Muscle of back (tissue), 11 donors: ENCODE measurements around the gene GRIN2A. TPM values are rescaled to one million over a fixed set of nuclear protein-coding genes. Genes with fewer than 3 reads are reported as not detected.

Experiments
- DNase-seq, 3 donors: peaks; one replicate each; pipeline versions ENCODE4 v3.0.0 to v3.0.0-alpha.2; 2013
- polyA plus RNA-seq, 10 donors: library from polyadenylated mRNA; unstranded; fragments of 120-200 nt; gene quantifications; one replicate each; pipeline ENCODE4 v1.2.1, GENCODE V29; 2013; ENCODE audit not compliant: insufficient read length in 10 of 10

GRIN2A gene
- polyA plus RNA-seq, 10 donors = 0.22 to 0.66 (median 0.34) TPM

DNA sequence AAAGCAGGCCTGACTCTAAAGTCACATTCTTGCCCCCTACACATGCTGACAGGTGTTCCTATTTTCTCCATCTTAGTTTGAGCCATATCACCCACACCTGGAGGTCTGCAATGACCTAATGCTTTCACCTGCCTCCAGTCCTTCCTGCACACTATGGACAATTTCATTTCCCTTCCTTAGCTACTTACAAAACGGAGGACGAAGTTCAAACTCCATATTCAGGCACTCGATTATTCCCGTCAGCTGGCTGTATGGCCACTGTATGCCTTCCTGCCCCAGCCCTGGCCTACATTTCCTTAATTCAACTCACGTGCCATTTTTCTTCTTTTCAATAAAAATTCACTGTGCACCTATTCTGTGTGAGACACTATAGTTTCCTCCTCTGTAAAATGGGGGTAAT, 44.9 kb downstream of the GRIN2A start:
- DNase-seq = no peak

DNA sequence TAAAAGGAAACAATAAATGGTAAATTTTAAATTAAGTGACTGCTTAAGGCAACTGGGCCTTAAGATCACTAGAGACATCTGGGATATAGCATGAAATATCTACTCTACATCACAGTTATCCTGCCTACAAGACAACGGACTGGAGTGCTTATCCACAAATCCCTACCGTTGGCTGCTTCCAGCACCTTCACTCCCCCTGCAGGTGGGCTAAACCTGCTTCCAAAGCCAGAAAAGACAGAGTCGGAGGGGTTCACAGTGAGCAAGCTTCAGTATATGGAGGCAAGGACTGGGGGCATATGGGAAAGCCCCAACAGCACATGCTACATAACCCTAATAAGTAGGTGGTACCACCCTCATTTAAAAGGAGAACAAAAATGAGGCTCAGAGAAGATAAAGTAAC, 45.3 kb downstream of the GRIN2A start:
- no peak for DNase-seq

DNA sequence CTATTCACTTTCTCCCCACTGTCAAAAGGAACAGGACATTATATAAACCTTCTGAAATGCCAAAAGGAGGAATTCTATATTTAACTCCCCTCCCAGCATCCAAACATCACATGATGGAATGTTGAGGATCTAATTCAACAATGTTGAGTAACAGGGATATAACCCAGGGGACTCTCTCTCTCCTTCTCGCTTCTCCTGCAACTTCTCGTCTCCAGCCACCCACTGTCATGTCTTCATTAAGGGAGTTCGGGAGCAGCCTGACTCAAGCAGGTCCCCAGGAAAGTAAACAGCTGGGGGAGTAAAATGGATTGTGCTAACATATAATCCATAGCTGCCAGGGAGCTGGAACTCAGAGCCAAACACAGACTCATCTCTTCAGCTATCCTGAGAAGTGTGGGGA, 51.7 kb downstream of the GRIN2A start:
- DNase-seq = peak in 2 of 3 donors; percentile 8 to 18

DNA sequence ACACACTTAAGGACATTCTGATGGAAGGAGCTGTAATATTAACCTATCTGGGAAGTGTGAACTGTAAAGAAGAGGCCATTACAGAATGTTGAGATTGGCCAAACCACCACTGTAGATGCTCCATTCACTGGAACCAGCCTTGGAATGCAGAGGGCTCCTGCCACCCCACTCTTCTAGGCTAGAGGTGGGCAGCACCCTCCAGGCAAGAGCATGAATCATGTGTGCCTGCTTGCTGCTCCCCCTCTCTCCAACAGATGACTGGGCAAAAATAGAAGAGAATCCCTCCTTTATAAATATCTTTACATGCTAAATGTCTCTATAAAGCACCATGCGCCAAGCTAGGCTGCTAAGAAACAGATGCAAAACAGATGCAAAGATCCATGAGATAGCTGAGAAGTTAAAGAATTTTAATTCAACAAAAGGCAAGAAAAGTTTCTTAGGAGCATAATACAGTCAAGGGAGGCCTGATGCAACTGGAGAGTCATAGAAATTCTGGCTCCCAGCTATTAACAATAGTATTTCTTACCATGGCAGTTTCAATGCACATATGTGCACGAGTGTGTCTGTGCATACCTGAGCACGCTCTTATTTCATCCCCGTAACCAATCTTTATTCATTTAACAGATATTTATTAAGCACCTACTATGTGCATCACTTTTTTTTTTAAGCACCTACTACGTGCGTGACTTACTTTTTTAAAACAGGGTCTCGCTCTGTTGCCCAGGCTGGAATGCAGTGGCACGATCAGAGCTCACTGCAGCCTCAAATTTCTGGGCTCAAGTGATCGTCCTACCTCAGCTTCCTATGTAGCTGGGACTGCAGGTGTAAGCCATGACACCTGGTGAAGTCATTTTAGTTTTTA, 53.6 kb downstream of the GRIN2A start:
- DNase-seq = peak in 1 of 3 donors; percentile 15

DNA sequence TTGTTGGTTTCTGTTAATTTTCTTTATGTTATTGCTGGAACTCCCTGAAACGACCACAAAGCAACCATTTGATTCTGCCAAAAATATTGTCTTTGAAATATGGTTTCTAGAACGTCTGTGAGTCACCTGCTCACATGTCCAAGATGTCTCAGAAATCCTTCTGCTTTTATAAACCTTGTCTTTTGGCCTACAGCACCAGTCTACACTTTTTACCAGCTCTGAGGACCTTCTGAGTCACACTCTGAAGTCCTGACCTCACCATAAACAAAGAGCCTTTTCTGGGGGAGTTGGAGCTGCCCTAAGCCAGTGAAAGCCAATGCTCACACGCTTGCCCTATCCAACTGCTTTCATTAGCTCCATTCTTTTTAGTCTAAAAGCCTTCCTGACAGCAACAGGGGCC, 55.5 kb downstream of the GRIN2A start:
- peak in 1 of 3 donors; percentile 47 for DNase-seq

DNA sequence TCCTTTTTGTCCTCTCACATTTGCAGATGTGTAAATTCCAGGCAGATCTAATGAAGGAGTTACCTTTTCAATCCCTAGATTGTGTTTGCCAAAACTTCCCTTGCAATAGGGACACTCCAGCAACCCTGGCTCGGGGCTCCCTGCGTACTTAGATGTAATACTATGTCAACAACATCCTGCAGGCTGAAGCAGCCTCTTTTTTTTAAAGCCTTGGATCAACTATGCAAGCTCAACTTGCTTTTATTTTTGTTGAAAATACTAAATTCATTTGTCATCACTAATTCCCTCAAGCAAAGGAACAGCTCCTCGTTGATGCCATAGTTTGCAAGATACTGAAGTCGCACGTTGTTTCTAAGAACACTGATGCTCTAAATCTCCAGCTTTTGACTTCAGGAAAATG, 59.1 kb downstream of the GRIN2A start:
- no peak for DNase-seq

DNA sequence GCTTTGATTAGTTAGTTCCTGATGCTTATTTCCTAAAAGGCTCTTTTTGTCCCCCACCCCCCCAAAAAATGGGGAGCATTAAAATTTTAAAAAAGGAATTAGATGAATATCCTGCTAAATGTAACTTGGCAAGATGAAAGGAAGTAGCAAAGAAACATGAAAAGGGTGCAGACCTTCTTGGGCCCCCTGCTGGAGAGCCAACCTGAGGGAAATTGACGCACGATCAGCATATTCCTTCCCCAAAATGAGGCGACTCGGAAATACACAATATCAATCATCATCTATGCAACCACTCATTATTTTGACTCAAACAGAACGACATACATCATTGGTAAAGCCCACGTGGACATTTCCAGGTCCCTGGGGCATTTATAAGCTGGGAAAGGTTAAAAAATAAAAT, 59.7 kb downstream of the GRIN2A start:
- peak in 1 of 3 donors; percentile 12 for DNase-seq

DNA sequence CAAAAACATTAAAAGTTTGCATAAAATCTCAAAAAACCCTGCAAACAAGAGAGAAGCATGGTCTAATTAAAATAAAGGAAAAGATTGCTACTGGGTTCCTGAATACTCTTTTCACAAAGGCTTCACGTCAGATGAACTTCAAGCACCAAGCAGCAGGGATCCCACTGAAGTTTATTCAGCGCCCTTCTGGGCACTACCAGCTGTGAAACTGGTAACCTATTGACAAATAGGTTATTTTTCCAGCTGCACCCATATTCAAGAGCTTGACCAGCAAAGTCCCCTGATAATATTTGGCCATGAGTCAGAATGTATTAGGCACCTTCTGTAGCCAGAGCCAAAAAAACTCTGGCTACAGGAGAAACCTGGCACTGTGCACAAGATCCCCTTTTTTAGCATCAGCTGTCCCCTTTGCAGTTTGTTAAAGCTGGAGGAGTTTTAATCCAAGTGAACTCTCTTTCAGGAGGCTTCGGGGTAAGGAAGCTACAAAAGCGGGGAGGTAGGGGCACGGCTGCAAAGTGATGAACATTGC, 60.3 kb downstream of the GRIN2A start:
- DNase-seq = no peak

DNA sequence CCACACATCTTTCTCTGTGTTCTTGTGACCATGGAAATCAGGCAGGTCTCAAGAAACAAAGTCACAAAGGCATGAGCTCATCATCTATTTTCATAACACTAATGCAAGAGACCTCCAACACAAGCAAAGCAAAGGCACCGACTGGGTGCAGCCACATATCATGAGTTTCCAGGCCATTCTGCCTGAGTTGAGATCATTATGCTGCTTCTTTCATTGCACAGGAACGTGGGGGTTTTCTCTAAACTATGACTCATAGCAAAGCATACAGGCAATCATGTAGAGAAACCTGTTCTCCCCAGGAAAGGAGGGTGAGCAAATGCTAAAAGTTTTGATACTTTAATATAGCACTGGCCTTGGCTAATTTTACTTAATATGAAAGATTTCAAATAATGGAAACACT, 60.7 kb downstream of the GRIN2A start:
- DNase-seq = peak in 1 of 3 donors; percentile 65

DNA sequence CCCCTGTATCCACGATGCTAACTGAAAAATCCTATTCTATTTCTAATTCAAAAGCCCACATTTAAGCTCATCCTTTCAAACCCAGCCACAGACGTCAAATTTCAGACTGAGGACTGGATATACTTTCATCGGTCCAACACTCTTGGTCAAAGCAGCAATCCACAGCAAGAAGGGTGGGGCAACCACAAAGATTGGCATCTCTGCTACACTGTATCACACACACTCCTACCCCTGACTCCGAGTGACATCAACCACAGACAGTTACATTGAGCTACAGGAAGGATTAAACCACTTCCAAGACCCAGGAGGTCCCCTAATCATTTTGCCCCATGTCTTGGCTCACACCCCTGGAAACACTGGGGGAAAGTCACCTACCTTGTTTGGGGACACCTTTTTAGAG, 61.3 kb downstream of the GRIN2A start:
- no peak for DNase-seq

DNA sequence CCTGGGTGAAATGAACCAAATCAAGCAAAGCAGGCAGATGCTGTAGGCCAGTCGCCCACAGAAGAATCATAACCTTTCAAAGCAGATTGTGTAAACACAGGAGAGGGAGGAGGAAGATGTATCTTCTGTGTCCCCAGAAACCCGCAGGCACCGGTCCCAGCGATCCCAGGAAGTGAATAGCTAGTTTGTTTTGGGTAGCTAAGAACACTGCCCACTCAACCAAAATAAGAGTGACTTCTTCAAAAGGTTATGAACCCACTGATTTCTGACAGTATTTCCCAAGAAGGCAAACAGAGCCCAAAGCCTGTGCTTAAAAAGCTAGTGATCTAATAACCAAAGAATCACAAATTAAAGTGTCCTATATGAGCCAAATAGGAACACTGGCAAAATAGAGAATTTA, 67.8 kb downstream of the GRIN2A start:
- no peak for DNase-seq

DNA sequence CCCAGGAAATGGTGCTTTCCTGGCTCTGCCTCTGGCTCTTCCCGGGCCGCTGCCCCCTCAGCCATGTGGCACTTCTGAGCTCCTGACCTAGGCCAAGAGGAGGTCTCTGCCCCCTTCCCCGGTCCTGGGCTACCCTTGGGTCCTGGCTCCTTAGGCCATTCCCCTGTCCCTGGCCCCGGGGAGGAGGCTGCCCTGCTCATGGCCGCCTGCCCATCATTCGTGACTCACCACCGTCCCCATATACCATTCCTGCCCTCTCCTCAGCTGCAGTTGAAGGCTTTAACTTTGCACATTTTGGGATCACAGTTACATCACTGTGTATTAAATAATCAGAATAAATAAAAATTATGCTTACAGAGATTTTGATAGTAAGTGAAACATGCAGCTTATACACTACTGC, 69.0 kb downstream of the GRIN2A start:
- no peak for DNase-seq

DNA sequence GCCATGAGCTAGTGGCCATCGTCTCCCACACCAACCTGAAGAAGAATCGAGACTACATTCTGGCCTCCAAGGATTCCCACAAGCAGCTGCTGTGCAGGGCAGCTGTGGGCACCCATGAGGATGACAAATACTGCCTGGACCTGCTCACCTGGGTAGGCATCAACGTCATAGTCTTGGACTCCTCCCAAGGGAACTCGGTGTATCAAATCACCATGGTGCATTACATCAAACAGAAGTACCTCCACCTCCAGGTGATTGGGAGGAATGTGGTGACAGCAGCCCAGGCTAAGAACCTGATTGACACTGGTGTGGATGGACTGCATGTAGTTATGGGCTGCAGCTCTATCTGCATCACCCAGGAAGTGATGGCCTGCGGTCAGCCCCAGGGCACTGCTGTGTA, 70.2 kb downstream of the GRIN2A start:
- DNase-seq = no peak

DNA sequence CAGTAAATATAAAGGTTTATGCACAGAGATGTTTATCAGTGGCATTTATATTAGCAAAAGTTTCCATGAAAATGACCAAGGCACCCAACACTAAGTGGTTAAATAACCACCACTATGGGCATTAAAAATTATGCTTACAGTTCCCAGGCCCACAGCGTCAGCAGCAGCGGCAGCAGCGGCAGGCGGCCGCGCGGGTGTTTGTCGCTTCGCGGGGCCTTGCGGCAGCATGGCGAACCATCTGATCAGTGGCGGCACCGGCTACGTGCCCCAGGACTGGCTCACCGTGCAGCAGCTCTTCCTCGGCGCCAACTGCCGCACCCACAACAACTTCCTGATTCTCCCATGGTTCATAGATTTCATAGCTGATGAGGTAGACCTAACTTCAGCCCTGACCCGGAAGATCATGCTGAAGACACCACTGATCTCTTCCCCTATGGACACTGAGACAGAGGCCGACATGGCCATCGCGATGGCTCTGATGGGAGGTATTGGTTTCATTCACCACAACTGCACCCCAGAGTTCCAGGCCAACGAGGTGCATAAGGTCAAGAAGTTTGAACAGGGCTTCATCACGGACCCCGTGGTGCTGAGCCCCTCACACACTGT, 71.0 kb downstream of the GRIN2A start:
- no peak for DNase-seq

DNA sequence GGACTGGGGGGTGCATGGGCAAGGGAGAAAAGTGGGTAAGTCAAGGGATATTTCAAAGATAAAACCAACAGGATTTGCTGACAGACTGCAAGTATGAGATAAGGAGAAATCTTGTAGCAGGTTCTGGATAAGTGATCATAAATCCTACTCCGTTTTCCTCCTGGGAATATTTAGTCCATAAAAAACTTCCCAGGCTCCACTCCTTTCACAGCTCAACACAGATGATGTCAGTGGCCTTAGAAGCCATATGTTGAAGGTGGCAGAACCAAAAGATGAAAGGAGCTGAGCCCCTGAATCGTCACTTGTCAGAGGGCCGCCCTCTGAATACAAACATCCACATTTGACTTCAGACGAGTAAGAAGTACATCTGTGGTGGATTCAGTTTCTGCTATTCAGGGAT, 71.7 kb downstream of the GRIN2A start:
- DNase-seq = no peak

DNA sequence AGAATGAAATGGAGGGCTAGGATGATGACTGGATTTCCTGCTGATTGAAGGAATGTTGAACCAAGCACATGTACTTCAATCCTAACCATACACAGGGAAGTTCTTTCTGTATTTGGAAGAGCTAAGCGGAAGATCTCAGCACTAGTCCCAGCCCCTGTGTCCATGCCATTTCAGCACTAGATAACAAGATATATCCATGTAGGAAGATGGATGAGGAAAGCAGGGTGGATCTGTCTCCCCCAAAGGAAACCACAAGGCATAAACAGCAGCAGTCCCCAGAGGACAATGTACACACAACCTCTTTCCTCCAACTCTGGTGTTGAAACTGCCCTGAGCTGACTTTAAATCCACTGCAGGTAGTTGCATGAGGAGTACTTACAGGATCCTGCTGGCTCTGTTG, 75.1 kb downstream of the GRIN2A start:
- DNase-seq = no peak

DNA sequence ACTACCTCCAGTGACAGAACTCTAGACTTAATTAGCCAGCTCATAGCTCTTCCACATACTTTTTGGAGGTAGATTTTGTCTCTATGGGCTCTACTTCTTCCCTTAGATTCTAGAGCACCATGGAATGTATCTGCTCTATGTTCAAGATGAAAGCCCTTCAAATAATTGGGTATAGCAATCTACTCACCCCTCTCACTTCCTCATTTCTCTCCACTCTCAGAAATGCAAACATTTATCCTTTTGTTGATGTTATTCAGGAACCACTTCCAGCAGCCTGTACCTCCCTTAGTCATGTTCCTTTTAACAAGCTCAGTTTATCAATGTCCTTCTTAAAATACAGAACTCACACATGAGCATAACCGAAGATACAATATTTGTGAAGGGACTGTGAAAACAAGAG, 78.5 kb downstream of the GRIN2A start:
- DNase-seq = no peak

DNA sequence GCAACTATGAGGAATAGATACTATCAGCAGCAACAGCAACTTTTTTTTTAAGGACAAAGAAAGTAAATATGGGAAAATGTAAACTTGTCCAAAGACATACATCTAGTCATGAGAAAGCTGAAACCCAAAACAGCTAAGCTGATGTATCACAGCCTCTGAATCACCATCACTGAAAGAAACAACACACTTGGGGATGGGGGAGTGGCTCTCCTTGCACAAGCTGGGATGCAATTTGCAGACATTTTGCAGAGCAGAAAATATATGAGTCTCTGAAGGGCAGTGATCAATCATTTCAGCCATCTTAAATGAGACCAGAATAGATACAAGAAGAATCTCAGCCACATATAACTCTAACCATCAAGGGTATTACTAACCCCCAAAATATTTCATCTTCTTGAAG, 79.1 kb downstream of the GRIN2A start:
- DNase-seq = peak in 1 of 3 donors; percentile 83

DNA sequence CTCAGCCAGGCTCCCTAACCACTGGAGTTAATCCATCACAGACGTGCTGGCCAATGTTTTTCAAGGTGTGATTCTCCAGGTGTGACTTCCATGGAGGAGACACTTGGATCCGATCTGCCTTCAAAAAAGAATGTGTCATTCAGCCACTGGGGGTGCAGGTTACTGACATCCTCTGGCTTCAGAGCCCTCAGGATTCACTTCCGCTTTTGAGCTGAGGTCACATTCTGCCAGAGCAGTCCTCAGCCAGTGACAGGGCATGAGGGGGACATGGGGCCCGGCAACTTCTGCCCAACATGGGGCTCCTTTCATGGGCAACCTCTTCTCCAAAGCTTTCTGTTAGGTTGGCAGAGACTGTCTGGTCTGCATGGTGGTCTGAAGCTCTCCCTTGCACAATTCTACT, 81.4 kb downstream of the GRIN2A start:
- DNase-seq = no peak

DNA sequence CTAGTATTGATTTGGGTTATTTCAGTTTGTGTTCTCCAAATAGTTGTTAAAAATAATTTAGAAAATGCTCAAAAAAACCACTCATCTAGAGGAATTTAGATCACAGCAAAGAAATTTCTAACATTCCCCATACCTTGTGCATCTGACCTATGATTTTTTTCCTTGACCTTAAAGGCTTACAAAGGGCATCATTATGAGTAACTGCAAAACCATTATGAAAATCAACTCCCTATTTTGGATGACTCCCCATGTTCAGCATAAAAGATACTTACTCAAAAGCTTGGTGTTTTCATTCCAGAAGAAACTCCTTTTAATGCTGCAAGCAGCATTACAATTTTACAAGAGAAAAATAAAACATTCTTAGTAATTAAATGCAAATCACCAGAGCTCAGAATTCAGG, 83.2 kb downstream of the GRIN2A start:
- no peak for DNase-seq

DNA sequence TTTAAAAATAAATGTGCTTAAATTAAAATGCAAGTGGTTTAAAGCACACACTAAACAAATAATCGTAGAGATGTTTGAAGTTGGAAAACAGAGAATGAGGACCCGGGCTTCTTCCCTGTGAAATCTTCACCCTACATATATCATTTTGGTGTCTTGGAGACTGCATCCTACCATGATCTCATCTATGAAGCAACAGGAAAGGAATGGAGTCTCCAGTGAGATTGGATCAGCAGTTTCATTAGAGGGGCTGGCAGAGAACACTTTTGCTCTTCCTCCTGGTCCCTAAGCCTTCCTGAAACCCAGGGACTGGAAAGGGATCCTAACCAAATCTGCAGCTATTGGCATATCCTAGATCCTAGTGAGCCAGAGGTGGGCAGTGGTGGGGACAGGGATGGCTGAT, 85.0 kb downstream of the GRIN2A start:
- peak in 2 of 3 donors; percentile 49 to 63 for DNase-seq

DNA sequence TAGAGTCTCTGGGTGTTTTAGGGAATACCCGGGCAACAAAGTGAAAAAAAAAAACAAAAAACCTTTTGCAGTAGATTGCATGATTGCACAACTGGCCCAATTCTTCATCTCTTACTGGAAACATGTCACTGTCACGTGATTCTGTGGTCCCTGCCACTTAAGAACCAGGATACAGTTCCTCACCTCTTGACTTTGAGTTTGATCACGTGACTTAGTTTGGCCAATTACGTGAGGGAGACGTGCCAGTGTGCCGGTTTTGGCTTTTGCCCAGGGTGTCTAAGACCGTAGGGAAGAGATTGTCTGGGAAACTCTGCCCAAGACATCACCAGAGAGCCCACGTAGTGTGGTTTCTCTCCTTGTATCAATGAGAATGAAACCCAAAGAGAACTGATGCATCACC, 88.7 kb downstream of the GRIN2A start:
- DNase-seq = no peak

DNA sequence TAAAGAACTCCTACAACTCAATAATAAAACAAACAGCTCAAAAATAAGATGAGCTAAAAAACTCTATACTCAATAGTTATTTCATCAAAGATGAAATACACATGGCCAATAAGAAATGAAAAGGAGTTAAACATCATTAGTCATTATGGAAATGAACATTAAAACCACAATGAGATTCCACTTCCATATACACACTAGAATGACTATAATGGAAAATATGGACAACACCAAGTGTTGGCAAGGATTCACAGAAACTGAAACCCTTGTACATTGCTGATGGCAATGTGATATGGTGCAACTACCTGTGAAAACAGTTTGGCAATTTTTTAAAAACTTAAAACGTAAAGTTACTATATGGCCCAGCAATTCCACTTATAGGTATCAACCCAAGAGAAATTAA, 91.4 kb downstream of the GRIN2A start:
- peak in 1 of 3 donors; percentile 61 for DNase-seq
